H1 (cell line): ENCODE data around the gene MYO16. TPM values are rescaled to one million over a fixed set of nuclear protein-coding genes. Genes with fewer than 3 reads are reported as not detected.

Experiments used
- CEBPB ChIP-seq: IDR thresholded peaks from 2 replicates; pipeline ENCODE4 v1.6.1; 2012; ENCODE audit warnings: low read depth, low read length
- EZH2 ChIP-seq: fragments of 200-600 bp; sonication (generic); IDR thresholded peaks from 2 replicates; pipeline ENCODE4 v1.7.1; 2012; ENCODE audit warnings: low read depth, mild to moderate bottlenecking, moderate library complexity, low read length, inconsistent platforms; ENCODE audit not compliant: severe bottlenecking
- HDAC6 ChIP-seq: IDR thresholded peaks from one replicate; pipeline ENCODE4 v1.7.1; 2012; ENCODE audit warnings: low read depth, mild to moderate bottlenecking, inconsistent platforms, low read length, moderate library complexity
- NANOG ChIP-seq: IDR thresholded peaks from 2 replicates; pipeline ENCODE4 v1.6.1; 2011; ENCODE audit warnings: low read length, low read depth, mild to moderate bottlenecking, inconsistent platforms; ENCODE audit not compliant: insufficient read depth, poor library complexity, severe bottlenecking
- SAP30 ChIP-seq: fragments of 300-600 bp; sonication (generic); IDR thresholded peaks from 2 replicates; pipeline ENCODE4 v1.7.1; 2012; ENCODE audit warnings: low read length, moderate library complexity, mild to moderate bottlenecking, inconsistent platforms; ENCODE audit not compliant: insufficient read depth, insufficient replicate concordance
- polyA plus RNA-seq, 7 experiments: library from polyadenylated mRNA; depleted of rRNA in 3 of 7; stranded (reverse) in 5 of 7; unstranded in 2 of 7; fragments of >200 nt in 5 of 7; fragments of 200-250 nt in 2 of 7; gene quantifications; 1 replicate in 5 of 7; 2 replicates in 1 of 7; 4 replicates in 1 of 7; pipeline versions ENCODE4 v1.2.1 to v1.2.3, GENCODE V29; 2011 to 2013; ENCODE audit warnings: missing spikeins in 2 of 7, mixed read lengths in 2 of 7
- total RNA-seq: library from RNA; stranded (reverse); fragmentation: NEBNext Ultra II Directional; extraction: Animal tissue kit (Norgen Biotek cat#: 25700); gene quantifications from 2 replicates; pipeline ENCODE4 v1.2.1, GENCODE V29; 2021

MYO16 gene
- total and polyA plus RNA-seq, 2 of the 8 experiments (the other 6 are each of a cell fraction or from before 2014, with no cell fraction given): 0.02 to 0.22 TPM

DNA sequence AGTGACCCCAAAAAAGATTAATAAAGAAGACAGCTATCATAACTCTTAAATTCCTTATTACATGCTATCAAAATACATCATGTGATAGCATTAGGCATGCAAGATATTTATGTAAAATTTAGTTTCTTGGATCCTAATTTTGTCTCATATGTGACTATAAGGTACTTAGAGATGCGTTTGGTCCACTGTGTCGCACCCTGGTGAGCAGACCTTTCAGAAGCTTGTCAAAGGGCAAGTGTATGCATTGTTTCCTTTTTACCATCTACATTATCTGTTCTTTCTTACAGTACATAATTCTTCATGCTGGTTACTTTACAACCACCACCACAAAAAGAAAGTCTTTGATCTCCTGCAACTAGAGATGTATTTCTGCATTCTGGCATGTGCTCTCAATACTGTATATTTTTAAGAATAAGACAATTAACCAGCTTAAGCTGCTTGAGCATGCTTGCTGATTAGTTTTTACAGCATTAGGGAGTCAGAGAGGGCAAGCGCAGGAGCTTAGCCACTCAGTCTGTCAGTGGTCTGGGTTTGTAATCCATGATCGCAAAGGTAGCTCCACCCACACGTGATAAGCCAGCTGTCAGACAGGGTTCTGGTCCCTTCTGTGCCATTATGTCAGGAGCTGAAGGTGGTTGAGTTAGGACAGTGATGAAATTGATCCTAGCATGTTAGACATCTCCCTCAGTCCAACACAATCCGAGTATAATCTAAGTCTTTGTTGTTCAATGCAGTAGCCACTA, 500.9 kb downstream of the MYO16 start (continued):
- TF ChIP-seq CEBPB (no peak), NANOG (no peak), HDAC6 (no peak), EZH2 (no peak), SAP30 (no peak)
